Measurements from ENCODE around the gene MICB.
A peak's percentile ranks its signal among the peaks of the same experiment; 100 is the strongest.
"Not testable (repeated sequence)": the region's sequence is repeated elsewhere in the genome, so short reads cannot be mapped to it uniquely, and the experiment has no call there.

MICB gene

DNA sequence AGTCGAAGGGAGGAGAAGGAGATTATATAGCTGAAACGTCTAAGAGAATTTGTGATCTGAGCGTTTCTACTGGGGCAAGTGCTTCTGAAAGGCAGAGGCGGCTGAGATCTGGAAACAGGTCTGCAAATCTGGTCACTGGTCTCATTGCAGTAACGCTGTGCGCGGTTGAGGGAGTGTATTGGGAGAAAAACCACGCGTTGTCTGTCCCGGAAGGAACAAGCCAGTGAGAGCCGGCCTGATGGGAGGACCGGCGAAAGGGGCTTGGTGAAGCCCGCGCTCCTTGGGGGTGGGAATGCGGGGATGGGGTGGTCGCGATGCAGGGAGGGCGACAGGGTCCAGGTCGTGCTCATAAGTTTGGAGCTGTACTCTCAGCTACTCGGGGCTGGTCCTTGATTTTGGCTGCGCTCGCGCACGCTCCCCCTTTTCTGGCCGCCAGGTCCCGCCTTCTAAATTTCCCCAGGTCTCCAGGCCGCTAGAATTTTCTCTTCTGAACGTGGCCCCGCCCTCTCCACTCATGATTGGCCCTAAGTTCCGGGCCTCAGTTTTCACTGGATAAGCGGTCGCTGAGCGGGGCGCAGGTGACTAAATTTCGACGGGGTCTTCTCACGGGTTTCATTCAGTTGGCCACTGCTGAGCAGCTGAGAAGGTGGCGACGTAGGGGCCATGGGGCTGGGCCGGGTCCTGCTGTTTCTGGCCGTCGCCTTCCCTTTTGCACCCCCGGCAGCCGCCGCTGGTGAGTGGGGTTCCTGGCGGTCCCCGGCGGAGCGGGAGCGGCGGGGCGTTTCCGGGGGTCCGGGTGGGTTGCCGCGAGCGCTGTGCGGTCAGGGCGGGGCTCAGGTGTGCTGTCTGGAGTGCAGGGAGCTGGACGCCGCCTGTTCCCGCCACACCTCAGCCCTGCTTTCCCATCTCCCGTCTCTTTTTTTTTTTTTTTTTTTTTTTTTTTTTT, at the start of gene MICB:
MICB (plus strand) TSS at position 615 of the 946 bp plus-strand sequence; CDS start at position 664, 49 bp downstream.
- DNase-seq, result peak; percentile 82

DNA sequence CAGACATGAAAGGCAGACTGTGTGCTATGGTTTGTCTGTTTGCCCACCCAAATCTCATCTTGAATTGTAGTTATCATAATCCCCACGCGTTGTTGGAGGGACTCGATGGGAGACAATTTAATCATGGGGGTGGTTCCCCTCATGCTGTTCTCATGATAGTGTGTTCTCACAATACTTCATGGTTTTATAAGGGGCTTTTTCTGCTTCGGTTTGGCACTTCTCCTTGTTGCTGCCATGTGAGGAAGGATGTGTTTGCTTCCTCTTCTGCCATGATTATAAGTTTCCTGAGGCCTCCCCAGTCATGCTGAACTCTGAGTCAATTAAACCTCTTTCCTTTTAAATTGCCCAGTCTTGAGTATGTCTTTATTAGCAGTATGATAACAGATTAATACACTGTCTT, 47.2 kb upstream of the MICB start:
- no peak for DNase-seq

DNA sequence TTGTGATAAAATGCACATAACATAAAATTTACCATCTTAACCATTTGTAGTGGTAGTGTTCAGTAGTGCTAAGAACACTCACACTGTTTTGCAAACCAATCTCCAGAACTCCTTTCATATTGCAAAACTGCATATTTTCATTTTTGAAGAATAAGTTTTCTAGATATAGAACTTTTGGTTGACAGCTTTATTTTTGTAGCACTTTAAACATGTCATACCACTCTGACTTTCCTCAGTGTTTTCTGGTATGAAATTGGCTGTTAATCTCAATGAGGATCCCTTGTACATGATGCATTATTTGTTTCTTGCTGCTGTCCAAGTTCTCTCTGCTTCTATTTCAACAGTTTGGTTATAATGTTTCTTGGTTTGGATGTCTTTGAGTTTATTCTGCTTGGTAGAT, 45.1 kb upstream of the MICB start:
- DNase-seq, result no peak

DNA sequence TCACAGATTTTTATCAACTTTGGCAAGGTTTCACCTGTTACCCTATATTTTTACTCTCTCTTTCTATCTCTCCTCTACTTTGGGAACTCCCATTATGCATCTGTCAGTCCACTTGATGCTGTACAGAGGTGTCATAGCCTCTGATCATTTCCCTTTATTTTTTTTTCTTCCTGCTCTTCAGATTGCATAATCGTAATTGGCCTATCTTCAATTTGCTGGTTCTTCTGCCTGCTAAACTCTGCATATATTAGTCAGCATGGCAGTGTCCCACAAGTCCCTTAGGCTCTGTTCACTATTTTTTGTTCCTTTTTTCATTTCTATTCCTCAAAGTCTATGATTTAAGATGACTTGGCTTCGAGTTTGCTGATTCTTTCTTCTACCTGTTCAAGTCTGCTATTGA, 44.7 kb upstream of the MICB start:
- no peak for DNase-seq

DNA sequence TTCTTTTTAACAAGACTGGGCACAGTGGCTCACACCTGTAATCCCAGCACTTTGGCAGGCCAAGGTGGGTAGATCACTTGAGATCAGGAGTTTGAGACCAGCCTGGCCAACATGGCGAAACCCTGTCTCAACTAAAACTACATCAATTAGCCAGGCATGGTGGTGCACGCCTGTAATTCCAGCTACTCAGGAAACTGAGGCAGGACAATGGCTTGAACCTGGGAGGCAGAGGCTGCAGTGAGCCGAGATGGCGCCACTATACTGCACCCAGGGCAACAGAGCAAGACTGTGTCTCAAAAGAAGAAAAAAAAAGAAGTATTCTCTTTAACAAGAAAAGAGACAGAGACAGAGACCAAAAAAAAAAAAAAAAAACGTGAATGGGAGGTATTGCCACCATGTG, 38.1 kb upstream of the MICB start:
- not testable (repeated sequence) for DNase-seq

DNA sequence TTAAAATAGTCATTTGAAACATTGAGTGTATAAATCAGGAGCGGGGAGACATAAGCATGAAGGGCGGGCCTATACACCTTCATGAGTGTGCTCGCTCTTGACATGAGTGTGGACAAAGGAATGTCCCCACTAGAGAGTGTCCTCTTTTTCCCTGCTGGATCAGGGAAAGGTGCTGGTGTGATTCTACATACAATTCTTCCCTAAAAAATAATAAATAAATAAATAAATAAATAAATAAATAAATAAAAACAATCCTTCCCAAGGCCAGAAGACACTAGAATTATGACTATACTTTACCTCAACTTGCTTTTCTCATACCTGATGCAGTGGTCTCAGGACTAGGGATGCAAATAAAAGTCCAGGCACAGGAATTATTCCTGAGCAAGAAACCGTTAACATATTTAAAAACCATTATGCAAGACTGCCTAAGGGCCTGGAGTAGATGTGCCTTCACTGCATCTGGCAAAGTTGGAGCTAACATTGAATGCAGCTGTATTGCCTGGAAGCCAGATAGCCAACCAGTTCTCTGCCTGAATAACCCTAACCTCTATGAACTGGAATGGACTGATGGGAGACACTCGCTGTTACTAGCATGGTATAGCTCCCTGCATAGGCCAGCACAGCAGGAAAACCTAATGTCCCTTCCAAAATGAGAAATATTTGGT, 37.5 kb upstream of the MICB start:
- DNase-seq, result no peak

DNA sequence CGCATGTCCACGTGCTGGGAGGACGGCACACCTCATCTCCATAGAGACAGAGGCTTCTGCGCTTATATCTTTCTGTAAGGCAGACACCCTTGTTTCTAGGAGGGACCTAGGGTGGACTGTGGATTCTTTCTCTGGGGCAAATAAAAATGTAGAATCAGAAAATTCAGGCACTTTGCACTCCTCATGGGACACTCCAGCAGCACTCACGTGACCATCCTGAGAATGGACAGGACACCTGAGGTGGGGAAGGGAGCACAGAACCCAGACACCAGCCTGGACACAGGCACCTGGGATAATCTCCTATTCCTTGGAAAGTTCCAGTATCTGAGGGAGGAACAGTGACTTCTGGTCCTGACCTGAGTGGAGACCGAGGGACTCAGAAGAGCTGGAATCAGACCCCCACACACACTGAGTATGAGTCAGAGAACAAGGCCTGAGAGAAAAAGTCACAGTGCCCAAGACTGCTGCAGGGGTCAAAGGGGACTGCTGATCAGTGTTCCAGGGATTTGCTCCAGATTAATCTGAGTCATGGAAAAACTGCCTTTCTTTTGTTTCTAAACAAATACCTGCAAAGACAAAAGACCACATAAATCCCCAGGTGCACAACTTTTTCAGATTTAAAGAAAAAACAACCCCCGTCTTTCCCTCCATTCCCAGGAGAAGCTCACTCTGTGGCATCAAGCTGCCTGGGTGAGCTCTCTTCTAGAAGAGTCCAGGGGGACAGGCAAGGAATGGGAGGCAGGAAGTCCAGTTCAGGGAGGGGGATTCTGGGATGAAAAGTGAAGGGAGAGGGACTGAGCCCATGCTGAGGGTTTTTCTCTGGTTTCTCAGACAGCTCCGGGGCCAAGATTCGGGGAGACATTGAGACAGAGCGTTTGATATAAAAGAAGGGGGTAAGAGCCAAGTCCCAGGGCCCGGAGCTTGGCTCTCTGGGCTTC, 35.6 kb upstream of the MICB start:
- no peak for DNase-seq

DNA sequence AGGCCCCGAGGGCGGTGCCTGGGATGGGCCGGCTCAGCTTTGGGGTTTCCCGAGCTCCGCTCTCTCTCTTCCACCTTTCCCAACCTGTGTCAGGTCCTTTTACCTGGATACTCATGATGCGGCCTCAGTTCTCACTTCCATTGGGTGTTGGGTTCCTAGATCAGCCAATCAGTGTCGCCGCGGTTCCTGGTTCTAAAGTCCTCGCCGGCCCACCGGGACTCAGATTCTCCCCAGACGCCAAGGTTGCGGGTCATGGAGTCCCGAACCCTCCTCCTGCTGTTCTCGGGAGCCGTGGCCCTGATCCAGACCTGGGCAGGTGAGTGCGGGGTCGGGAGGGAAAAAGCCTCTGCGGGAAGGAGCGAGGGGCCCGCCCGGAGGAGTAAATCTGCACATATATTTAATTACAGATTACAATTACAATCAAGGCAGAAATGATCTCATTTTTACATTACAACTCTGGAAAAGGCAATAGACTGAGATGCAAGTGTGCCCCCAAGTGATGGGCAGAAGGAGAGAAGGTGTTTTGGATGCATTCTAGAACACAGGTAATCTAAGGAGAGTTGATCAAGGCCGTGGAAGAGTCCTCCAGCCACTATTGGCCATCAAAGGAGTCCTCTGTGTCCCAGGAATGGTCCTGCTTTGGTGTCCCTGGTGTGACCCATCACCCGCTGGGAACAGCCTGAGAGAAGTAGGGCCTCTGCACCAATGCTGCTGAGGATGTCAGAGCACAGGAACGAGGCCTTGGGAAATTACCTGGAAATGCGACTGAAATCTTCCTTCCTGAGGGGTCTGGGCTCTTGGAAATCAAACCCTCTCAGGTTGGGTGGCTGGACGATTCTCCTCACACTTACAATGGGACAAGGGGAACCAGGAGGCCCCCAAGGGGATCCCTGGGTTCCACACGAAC, 34.7 kb upstream of the MICB start:
- DNase-seq, result peak; percentile 86

DNA sequence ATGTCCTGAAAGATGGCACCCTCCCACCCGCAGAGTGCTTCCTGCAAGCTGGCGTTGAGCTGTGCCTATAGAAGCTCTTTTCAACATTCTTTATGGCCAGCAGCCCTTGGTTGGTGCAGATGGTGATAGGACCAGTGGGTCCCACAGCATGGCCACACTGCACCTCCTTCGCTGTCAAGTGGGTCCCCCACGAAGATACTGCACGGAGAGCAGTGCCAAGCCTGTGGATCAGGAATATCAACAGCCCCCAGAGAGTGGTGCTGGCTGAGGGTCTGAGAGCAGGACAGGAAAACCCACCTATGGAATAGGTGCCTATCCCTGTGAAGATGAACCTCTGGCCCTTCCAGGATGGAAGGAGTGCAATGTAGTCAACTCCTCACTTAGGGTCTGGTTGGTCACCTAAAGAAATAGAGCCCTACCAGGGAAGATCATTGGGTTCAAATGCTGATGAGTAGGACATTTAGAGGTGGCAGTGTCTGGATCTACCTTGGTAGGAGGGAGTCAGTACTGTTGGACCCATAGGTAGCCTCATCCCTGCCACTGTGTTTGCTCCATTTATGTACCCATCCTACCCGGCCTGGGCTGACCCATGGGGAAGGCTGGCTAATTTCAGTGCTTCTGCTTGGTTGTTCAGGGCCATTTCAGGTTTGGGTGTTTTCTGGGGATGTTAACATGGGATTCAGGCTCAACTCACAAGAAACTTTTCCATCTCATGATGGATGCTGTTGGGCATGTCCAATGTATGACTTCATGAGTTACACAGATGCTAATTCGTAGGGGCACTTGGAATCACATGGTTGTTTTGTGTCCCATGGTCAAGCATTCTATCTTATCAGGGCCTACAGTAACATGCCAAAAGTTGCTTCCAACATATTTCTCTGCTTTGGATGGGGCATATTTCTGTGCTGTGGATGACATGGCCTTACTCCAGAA, 33.4 kb upstream of the MICB start:
- DNase-seq, result no peak

DNA sequence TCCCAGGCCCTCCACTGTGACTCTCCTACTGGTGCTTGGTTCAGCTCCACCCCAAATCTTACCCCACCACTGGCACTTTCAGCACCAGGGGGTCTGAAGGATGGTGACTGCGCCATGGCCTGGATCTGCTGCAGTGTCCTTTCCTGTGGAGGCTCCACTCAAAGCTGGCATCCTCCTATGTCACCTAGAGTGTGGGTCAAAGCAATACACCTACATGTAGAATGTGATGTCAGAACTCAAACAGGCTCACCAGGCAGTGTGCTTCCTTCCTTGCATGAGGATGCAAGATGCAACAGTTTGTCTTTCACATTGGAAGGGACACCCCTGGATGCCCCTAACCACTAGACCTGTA, 32.8 kb upstream of the MICB start:
- no peak for DNase-seq

DNA sequence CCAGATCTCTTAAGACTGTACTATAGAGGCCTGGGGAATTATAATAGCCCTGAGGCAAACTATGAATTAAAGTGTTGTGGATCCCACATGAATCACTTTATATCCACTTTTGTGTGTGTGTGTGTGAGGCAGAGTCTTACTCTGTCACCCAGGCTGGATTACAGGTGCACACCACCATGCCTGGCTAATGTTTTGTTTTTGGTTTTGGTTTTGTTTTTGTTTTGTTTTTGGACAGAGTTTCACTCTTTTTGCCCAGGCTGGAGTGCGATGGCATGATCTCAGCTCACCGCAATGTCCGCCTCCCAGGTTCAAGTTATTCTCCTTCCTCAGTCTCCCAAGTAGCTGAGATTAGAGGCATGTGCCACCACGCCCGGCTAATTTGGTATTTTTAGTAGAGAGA, 32.2 kb upstream of the MICB start:
- no peak for DNase-seq

DNA sequence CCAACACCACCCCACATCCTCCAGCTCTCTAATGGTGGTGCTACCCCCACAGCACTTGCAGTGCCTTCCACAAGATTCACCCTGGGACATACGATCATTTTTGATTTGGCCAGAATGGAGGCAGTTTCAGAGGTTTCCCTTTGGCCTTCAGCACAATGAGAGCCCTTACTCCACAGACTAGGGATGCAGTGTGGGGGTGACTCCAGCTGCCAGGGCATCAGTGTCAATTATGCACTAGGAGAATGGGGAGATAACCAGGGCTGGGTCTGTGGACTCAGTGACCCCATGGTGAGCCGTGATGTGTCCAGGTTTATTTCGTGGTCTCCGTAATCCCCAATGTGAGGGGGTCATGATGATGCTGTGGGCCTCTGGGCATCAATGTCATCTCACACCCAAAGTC, 31.5 kb upstream of the MICB start:
- DNase-seq, result no peak

DNA sequence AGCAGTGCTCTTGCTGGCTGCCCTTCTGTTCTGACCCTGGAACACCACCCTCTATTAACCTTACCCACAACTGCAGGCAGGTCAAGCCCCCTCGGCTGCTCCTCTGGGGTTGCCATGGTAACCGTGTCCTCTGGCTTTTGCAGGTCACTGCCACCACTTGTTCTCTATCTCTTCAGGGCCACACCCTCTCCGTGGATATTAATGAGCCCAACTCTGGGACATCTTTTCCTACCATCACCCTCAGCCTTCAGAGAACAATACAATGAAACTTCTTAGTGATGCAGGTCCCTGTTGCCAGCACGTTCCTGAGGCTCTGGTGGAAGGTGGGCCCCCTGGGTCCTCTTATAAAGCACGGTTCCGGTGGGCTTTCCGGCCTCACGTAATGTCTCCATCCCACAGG, 30.8 kb upstream of the MICB start:
- no peak for DNase-seq

DNA sequence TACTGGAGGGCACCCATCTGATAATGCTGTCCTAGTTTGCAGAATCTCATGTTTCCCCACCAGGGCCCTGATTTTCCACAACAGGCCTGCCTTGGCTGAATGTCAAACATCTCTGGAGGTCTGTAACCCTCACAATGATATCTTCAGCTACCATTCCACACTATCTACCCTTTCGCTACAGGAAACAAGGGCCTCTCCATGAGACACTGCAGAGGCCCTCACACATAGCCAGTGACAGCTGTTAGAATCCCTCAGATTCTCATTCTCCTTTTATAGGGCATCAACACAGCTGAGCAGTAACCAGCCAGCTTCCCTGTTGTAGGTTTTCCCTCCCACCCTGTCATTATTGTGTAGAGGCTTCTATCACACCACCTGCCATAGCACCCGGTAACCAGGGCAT, 29.6 kb upstream of the MICB start:
- no peak for DNase-seq

DNA sequence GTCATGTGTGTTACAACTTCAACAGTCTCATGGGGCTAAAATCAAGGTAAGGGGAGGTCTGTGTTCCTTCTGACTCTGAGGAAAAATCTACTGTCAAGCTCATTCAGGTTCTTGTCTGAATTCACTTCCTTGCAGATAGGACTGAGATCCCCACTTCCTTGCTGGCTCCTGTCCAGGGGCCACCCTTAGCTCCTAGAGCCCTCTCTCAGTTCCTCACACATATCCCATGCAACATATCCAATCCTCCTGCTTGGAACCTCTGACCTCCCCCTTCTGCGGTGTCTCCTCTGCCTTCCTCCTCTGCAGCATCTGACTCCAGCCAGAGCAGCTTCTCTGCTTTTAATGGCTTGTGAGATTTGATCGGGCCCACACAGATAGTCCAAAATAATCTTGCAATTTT, 27.1 kb upstream of the MICB start:
- DNase-seq, result no peak

DNA sequence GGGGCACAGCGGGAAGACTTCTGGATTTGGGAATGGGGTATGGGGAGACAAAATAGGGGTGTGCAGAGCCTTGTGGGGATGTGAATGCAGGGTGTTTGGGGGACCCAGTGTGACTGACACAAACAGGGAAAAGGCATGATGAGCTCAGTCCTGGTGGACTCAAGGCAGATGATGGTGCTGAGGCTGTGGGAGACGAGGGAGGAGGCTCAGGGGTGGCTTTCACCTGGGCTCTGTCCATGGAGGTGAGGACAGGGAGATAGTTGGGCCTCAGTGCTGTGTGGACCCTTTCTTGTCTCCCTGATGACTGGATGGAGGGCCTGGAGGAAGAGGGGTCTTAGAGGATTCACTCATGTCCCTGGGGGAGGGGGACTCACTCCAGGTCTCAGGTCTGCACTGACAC, 26.2 kb upstream of the MICB start:
- DNase-seq, result no peak

DNA sequence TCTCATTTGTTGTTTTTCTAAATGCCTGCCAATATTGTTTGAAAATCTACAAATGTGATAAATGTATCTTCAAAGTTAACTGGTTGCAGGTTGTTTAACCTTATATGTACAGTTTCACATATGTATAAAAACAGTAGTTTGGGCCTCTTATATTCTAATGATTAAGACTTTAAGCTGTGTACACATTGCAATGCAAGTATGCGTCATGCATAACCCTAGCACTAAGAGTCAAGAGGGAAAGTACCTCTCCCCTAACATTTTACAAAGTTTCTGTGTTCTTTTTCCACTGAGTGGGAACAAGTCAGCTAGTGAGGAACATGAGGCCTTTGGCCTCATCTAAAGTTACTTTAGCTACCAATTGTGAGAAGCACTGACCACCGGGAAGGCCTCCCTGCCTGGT, 25.7 kb upstream of the MICB start:
- DNase-seq, result no peak

DNA sequence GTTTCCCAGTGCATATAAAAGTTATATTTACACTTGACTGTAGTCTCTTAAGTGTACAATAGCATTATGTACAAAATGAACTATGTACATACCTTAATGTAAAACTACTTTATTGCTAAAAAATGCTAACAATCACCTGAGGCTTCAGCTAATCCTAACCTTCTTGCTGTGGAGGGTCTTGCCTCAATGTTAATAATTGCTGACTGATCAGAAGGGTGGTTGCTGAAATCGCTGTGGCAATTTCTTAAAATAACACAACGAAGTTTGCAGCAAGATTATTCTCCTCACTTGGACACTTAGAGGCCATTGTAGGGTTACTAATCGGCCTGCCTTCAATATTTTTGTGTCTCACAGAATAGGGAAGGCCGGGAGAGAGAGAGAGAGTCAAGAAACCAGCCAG, 24.7 kb upstream of the MICB start:
- no peak for DNase-seq

DNA sequence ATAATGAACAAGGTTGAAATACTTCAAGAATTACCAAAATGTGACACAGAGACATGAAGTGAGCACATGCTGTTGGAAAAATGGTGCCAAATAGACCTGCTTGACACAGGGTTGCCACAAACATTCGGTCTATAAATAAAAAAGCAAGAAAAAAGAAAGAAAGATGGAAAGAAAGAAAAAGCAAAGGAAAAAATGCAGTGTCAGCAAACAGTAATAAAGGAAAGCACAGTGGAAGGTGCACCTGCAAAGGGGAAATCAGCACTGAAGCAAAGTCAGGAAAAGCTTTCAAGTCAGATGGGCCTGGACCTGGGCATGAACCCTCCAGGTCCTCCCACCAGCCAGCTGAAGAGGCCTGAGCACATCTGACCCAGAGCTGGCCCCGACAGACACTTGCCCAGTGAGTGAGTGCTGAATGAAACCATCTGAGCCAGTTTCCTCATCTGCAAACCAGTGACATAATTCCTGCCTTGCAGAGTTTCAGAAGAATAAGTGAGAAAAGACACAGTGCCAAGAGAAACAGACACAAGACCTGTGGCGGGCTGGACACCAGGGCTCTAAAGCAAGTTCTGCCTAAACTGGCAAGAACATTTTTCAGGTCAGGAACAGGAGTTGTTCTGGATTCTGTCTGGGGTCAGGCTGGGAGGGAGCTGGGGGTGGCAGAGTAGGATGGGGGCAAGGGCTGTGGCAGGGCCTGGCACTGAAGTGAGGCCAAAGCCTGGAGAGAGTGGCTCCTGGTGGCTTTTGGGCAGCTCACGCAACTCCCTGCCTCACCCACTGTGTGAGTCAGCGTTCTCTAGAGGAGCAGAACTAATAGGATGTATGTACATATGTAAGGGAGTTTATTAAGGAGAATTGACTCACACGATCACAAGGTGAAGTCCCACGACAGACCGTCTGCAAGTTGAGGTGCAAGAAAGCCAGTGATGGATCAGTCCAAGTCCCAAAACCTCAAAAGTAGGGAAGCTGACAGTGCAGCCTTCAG, 23.9 kb upstream of the MICB start:
- no peak for DNase-seq

DNA sequence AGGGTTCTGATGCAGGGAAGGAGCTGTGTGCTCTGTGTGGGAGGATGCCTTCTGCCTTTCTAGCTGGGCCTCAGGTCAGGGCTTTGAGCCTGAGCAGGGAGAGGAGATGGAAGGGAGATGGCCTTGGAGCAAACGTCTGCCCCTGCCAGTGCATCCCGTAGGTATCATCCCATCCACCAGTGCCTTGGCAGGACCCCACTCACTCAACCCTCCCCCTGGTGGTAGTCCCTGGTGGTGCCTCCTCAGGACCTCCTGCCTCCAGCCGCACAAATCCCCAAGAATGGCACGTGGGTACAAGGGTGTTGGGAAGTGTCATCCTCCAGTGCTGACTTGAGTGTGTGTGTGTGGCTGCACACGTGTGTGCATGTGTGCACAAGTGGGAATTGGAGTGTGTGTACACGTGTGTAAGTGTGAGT, 23.1 kb upstream of the MICB start:
- DNase-seq, result no peak

Data from activated T-cell treated with anti-CD3 and anti-CD28 coated beads for 4 hours (primary cell).